AG08395 (cell line): ENCODE measurements around the gene ELF2.
"Not testable (repeated sequence)": the region's sequence is repeated elsewhere in the genome, so short reads cannot be mapped to it uniquely, and the experiment has no call there.

Experiments used
- DNase-seq: peaks from one replicate; pipeline ENCODE4 v3.0.0; 2012; ENCODE audit warnings: mixed read lengths, low spot score

ELF2 gene

GRCh38 chr4:139188648-139189416 is 11.8 kb upstream of the ELF2 start:
- DNase-seq = no peak

GRCh38 chr4:139184129-139184528 is 7.1 kb upstream of the ELF2 start:
- DNase-seq = peak; percentile 22

- peak; percentile 95 for DNase-seq
Measured at GRCh38 chr4:139177869-139178619, 1.0 kb upstream of the ELF2 start.

GRCh38 chr4:139176302-139177048 is 543 bp downstream of the ELF2 start:
- peak; percentile 63 for DNase-seq

- peak; percentile 36 for DNase-seq
Measured at GRCh38 chr4:139175646-139176301, 1.2 kb downstream of the ELF2 start.

GRCh38 chr4:139171876-139172691 is 4.9 kb downstream of the ELF2 start:
- no peak for DNase-seq

GRCh38 chr4:139170932-139171331 is 6.1 kb downstream of the ELF2 start:
- no peak for DNase-seq

GRCh38 chr4:139167774-139168444 is 9.1 kb downstream of the ELF2 start:
- DNase-seq = peak; percentile 65

GRCh38 chr4:139164731-139165130 is 12.3 kb downstream of the ELF2 start:
- DNase-seq = no peak

GRCh38 chr4:139163806-139164206 is 13.2 kb downstream of the ELF2 start:
- no peak for DNase-seq

- not testable (repeated sequence) for DNase-seq
Measured at GRCh38 chr4:139157977-139158376, 19.0 kb downstream of the ELF2 start.

- DNase-seq = no peak
Measured at GRCh38 chr4:139154952-139155557, 22.0 kb downstream of the ELF2 start.

- no peak for DNase-seq
Measured at GRCh38 chr4:139154538-139154937, 22.5 kb downstream of the ELF2 start.

GRCh38 chr4:139154134-139154421 is 22.9 kb downstream of the ELF2 start:
- DNase-seq = no peak

GRCh38 chr4:139153411-139154133 is 23.4 kb downstream of the ELF2 start:
- peak; percentile 2 for DNase-seq

GRCh38 chr4:139152249-139152648 is 24.8 kb downstream of the ELF2 start:
- DNase-seq = no peak

GRCh38 chr4:139146926-139147629 is 29.9 kb downstream of the ELF2 start:
- DNase-seq = no peak

GRCh38 chr4:139145552-139145932 is 31.5 kb downstream of the ELF2 start:
- DNase-seq = no peak

- no peak for DNase-seq
Measured at GRCh38 chr4:139144911-139145551, 32.0 kb downstream of the ELF2 start.
